ENCODE results near the gene C2orf66.

C2orf66 gene

GRCh38 chr2:196767101-196767500, 42.1 kb downstream of the C2orf66 start:
- no peak for DNase-seq (ENCODE audit: extremely low read depth in 1 of 2, low read depth in 1 of 2)

DNA sequence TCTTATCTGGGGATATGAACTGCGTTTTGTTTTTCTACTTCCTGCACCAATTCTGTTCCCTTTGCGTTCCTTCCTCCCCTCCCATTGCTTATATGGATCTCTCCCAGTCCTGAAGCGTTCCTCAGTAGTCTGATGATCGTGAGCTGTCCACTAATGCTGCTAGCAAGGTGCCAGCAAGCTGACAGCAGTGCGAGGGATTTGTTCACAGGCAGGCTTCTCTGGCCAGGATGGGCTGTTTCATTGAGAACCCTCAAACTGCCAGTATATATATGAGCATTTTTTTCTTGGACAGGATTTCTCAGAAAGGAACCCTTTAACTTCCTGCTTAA, 49.8 kb downstream of the C2orf66 start:
- DNase-seq (ENCODE audit: extremely low read depth in 1 of 2, low read depth in 1 of 2), result no peak

GRCh38 chr2:196758474-196759377, 50.4 kb downstream of the C2orf66 start:
- no peak for DNase-seq (ENCODE audit: extremely low read depth in 1 of 2, low read depth in 1 of 2)
